GM19193 (cell line): ENCODE results near the gene TMEM221.

Source experiments
- POLR2A ChIP-seq: IDR thresholded peaks from 4 replicates; pipeline ENCODE4 v1.6.1; 2011; ENCODE audit not compliant: insufficient read depth, insufficient read length; ENCODE audit errors: extremely low read depth

The TMEM221 gene

GRCh38 chr19:17448131-17448967 lies at the start of gene TMEM221:
TSS of gene TMEM221 (minus strand) at chr19:17448668. CDS start at chr19:17448462, 206 bp downstream.
- TF ChIP-seq POLR2A = no peak

- TF ChIP-seq POLR2A = no peak
Observed at GRCh38 chr19:17497149-17497798, 48.8 kb upstream of the TMEM221 start.

GRCh38 chr19:17496337-17496997 lies 48.0 kb upstream of the TMEM221 start:
- TF ChIP-seq POLR2A = no peak

- TF ChIP-seq POLR2A = no peak
Observed at GRCh38 chr19:17495639-17496296, 47.3 kb upstream of the TMEM221 start.

- TF ChIP-seq POLR2A = no peak
Observed at GRCh38 chr19:17491287-17491686, 42.8 kb upstream of the TMEM221 start.

GRCh38 chr19:17490411-17490810 lies 41.9 kb upstream of the TMEM221 start:
- TF ChIP-seq POLR2A = no peak

- no peak for TF ChIP-seq POLR2A
Observed at GRCh38 chr19:17489392-17490030, 41.0 kb upstream of the TMEM221 start.

- no peak for TF ChIP-seq POLR2A
Observed at GRCh38 chr19:17488593-17489391, 40.3 kb upstream of the TMEM221 start.

GRCh38 chr19:17487284-17488121 lies 39.0 kb upstream of the TMEM221 start:
- no peak for TF ChIP-seq POLR2A

- TF ChIP-seq POLR2A = no peak
Observed at GRCh38 chr19:17486545-17487240, 38.2 kb upstream of the TMEM221 start.

GRCh38 chr19:17484520-17485185 lies 36.2 kb upstream of the TMEM221 start:
- TF ChIP-seq POLR2A = no peak

GRCh38 chr19:17483605-17484002 lies 35.1 kb upstream of the TMEM221 start:
- TF ChIP-seq POLR2A = no peak
